GM04504 (cell line): ENCODE measurements around the gene EXOC1L.

ENCODE experiments used
- DNase-seq: peaks from one replicate; pipeline ENCODE4 v3.0.0-alpha.2; 2012; ENCODE audit warnings: low read depth

Gene EXOC1L

DNA sequence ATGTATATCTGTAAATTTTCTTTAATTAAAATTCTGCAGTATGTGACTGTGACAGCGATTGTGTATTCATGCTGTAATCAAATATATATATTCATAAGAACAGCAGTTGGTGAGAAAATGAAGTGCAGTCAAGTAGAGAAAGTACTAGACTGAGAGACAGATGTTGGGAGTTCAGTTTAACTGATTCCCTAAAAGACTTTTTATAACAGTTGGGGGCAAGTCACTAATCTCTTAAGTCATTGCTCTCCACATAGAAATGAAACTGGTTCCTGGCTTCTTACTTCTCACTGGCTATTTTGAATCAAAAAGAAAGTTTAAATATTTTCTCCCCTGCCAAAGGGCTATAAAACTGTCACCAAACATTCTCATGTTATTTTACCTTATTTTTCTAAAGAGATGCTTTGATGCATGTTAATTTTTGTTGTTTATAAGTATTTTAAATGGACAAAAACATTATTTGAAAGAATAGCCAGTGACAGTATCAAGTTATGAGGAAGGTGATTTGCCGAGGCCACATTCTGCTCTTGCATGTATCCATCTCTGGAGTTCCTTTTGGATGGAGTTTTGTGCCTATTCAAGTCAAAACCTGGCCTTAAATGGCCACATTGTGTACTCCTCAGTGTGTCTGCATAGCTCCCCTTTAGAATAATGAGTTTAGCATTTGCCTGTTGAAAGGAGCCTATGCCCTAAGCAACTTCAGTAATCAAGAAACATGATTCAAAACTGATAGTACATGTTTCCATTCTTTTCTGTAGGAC, 64.7 kb downstream of the EXOC1L start:
- no peak for DNase-seq

DNA sequence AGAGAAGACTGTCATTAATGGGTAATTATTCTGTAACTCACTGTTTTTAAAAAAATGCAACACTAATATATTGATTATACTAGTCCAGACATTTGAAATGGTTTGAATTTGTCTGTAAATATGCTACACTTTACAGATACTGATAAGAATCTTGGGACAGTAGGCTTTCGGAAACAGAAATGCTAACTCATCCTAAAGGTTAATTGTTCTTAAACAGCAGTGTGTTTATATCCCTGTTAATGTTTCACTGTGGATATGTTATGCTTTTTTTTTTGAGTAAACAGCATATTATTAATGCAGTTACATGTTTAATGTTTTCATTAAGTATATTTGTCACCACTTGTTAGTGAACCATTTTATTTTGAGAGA, 65.2 kb downstream of the EXOC1L start:
- DNase-seq, result no peak
